Fibroblast of skin of abdomen (primary cell): Measurements from ENCODE around the gene RAB26.

Experiments
- DNase-seq: peaks from one replicate; pipeline ENCODE4 v3.0.0-alpha.2; 2013

RAB26 gene

DNA sequence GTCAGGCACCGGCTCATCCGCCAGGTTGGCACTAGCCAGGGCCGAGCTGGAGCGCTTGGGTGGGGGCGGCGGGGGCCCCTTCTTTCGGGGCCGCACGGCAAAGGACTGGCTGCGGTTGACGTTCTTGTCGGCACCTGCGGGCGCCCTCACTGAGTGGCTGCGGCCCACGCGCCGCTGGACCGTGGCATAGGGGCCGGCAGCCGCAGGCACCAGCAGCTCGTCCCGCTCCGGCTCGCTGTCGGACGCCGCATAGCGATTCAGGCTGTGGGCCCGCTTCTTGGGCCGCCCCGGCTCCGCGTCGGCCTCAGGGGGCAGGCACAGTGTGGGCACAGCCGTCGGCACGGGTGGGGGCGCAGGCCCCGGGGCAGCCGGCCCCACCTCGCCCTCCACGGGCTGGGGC, 32.0 kb downstream of the RAB26 start:
- no peak for DNase-seq

DNA sequence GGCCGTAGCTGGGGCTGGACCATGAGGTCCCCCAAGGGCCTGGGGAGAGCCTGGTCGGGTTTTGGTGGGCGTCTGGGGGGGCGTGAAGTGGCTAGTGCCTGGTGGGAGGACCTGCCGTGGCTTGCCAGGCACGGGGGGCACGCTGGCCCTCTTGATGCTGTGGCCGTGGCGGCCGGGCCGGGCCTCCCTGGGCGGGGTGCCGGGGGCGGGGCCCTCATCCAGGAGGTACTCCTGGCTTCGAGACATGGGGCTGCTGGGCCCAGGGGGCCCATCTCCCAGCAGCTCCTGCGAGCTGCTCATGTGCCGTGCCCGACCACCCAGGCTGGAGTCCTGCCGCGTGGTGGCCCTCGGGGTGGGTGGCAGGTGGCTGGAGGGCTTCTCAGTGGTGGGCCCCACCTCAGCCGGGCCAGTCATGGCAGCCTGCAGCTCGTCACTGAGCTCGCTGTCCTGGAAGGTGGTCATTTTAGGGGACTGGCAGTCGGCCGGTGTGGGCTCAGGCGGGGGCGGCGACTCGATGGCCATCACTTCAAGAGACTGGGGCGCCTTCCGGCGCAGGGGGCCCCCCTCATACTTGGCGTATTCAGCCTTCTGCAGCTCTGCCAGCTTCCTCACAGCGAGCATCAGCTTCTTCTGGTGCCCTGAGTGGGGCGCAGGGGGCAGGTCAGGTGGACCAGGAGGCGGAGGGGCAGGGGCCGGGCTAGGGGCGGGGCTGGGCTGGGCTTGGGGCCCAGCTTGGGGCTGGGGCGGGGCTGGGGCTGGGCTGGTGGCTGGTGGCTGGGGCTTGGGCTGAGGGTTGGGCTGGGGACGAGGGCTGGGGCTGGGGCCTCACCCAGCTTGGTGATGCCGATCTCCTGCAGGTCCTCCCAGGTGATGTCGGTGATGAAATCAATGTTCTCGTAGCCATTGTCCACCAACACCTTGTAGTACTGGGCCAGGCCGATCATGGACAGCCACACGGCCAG, 32.8 kb downstream of the RAB26 start:
- DNase-seq = no peak

GRCh38 chr16:2181952-2182351, 33.5 kb downstream of the RAB26 start:
- DNase-seq = no peak

- no peak for DNase-seq
Observed at GRCh38 chr16:2183671-2184070, 35.2 kb downstream of the RAB26 start.

- no peak for DNase-seq
Observed at GRCh38 chr16:2184346-2184745, 35.9 kb downstream of the RAB26 start.

- no peak for DNase-seq
Observed at GRCh38 chr16:2184962-2185361, 36.5 kb downstream of the RAB26 start.

DNA sequence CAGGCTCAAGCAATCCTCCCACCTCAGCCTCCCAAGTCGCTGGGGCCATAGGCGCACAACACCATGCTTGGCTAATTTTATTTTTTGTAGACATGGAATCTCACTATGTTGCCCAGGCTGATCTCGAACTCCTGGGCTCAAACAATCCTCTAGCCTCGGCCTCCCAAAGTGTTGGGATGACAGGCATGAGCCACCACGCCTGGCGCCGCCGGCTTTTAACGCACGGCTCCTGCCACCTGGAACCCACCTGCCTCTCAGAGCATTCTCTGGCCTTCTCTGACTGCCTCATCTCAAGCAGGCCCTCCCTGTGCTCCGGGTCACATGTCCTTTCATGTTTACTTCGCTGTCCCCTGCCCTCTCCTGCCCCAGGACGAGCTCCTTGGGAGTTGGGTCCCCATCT, 37.6 kb downstream of the RAB26 start:
- DNase-seq = no peak

DNA sequence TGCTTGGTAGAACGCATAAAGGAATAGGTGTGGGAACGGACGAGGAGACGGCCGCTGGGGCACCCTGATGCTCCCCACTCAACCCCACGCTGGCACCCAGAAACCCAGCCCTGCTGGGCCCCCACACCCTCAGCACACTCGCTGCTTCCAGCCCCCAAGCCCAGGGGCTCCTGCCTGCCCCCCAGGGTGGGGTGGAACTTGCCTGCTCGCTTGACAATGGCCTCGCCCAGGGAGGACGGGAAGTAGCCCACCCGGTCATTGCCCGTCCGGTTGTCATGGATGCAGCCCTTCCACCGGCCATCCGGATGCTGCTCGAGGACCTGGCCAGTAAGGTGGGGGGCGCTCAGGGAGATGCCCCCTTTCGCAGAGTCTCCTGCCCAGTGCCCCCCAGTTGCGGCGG, 38.1 kb downstream of the RAB26 start:
- no peak for DNase-seq

- no peak for DNase-seq
Observed at GRCh38 chr16:2187212-2187611, 38.8 kb downstream of the RAB26 start.

GRCh38 chr16:2188395-2188794, 40.0 kb downstream of the RAB26 start:
- DNase-seq = no peak

DNA sequence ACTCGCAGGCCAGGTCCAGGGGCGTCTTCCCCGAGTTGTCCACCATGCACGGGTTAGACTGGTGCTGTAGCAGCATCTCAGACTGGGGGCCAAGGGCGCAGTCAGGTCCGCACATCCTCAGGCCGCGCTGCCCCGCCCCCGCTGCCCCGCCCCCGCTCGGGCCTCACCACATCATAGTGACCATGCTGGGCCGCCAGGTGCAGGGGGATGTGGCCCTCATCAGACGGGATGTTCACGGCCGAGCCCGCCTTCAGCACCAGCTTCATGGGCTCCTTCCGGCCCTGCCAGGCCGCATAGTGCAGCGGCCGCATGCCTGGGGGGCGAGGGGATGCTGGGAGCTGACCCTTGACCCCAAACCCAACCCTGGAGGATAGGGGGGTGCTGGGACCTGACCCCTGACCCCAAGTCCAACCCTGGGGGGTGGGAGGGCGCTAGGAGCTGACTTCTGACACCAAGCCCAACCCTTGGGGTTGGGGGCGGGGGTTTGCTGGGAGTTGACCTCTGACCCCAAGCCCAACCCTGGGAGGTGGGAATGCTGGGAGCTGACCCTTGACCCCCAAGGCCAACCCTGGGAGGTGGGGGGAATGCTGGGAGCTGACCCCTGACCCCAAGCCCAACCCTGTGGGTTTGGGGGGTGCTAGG, 40.9 kb downstream of the RAB26 start:
- DNase-seq = no peak

GRCh38 chr16:2190002-2190658, 41.7 kb downstream of the RAB26 start:
- no peak for DNase-seq

DNA sequence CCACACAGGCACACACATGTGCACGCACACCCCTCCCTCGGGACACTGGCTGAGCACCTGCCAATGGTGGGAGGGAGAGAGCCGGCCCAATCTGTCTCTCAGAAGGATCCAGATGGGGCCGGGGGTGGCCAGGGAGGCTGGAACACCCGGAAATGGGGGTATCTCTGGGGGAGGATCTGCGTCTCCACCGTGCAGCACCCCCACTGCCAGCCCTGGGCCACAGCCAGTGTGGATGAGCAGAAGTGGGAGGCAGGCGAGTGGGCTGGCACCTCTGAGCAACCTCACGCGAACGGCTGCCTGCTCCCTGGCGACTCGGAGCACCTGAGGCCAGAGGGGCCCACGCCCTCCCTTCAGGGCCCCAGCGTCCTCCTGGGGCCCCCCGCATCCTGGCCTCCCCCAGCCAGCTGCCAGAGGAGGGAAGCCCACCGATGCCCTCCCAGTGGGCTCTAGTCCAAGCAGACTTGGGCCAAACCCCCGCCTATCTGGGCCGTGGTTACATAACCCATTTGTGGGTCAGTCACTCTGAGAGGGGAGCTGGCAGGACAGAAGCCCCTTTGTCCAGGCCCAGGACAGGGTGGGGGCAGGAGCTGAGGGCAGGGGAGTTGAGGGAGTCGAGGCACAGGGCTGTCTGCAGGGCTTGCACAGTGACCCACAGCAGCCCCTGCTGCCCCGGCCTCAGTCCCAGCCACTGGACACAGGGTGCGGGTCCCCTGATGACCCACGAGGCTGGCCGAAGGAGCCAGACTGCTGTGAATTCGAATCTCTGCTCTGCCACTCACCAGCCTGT, 42.4 kb downstream of the RAB26 start:
- no peak for DNase-seq

DNA sequence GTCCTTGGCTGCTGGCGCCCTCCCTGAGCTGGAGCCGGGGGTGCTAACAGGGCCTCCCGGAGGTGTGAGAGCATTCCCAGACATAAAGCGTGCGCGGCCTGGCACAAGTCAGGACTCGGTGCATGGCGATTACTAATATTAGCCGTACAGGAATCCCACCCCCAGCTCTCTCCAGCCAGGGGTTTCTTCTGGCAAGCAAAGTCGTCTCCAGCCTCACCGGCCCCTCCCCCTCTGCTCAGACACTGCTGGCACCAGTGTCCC, 43.0 kb downstream of the RAB26 start:
- DNase-seq = no peak

- peak; percentile 57 for DNase-seq
Observed at GRCh38 chr16:2194166-2194834, 45.9 kb downstream of the RAB26 start.

DNA sequence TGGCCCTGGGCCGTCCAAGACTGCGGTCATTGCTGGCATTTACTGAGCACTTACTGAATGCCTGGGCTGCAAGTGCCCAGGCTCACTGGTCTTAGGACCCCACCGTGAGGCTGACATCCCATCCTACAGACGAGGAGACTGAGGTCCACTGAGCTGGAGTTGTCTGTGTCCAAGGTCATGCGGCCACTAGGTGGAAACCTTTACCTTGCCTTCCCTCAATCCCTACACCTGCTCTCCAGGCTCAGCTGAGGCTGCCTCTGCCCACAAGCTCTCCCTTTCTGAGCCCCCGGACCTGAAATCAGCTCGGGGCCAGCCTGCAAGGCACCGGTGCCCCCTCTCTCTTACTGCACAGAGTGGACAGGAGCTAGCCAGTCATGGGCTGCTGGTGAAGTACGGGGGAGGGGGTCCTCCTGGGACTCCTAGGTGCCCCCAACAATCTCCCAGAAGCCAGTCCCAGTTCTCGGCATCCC, 46.5 kb downstream of the RAB26 start:
- peak; percentile 20 for DNase-seq

- DNase-seq = no peak
Observed at GRCh38 chr16:2195322-2196161, 47.1 kb downstream of the RAB26 start.

- no peak for DNase-seq
Observed at GRCh38 chr16:2196162-2196980, 47.9 kb downstream of the RAB26 start, which contains the start of gene CASKIN1. Gene CASKIN1, minus strand, starts transcription at chr16:2196605. Its CDS starts 173 bp downstream, at chr16:2196432.

DNA sequence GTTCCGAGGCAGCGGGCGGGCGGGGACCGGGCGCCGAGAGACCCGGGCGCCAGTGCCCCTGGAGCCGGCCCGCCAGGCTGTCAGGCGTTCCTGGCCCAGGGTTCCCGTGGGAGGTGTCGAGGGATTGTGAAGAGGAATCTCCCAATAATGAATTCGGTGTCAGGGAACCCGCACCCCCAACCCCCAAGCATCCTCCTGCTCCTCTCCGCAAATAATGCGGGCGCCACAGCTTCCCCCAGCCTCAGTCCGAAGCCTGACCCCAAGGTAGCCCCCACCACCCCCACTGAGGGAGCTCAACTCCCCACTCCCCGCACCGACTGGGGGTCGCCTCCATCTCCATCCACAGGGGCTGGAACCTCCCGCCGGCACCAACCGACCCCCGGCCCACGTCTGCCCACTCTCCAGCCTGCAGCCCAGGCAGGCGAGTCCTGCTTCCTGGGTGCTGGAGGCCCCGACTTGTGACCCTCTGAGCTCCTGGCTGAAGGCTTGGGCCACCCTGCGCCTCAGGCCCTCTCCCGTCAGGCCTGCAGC, 48.6 kb downstream of the RAB26 start:
- DNase-seq = no peak

DNA sequence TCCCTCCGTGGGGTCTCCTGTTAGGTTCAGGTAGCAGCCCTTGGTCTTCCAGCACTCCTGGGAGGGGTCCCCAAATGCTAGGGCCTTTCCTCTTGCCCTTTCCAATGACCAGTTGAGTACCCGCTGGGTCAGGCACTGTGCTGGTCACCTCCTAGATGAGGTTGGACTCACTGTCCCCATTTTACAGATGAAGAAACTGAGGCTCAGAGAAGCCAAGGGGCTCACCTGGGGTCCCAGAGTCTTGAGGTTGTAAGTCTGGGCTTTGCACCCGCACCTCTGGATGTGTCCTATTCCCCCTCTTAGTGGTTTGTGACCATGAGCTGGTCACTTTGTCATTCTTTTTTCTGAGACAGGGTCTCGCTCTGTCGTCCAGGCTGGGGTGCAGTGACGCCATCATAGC, 49.3 kb downstream of the RAB26 start:
- no peak for DNase-seq
